ENCODE results near the gene RAB40B.

The RAB40B gene

DNA sequence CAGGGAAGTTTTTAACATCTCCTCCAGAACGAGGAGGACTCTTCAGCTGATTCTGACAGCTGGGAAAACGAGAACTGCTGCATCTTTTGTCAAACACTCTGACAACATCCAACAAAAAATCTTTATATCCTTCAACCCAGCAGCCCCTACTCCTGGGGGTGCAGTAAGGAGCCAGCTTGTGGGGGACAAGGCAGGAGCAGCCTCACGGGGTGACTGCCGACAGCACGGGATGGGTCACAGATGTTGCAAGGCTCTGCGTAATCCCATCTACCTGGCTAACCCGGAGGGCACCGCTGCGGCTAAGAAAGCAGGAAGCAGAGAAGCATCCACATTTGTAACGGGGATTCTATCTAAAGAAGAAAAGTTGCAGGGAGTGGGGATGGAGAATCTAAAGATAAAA is 78.9 kb downstream of the RAB40B start:
- no peak for DNase-seq (ENCODE audit: low read depth in 2 of 2, low spot score in 1 of 2)

DNA sequence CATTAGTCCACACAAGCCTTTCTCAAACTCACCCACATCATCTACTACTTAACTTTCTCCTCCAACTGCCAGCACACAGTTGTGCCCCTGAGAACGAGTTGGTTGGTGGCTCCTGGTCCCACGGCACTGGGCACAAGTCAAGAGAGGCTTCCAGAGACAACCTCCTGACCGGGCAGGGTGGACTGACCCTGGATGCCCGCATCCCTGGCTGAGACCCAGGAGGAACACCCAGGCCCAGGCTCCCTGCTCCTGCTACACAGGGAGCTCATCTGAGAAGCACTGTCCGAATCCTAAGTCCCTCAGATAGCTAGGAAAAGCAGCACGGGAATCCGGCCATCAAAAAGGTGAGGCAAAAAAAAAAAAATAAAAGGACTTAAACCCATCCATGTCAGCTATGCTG is 79.3 kb downstream of the RAB40B start:
- no peak for DNase-seq (ENCODE audit: low read depth in 2 of 2, low spot score in 1 of 2)

DNA sequence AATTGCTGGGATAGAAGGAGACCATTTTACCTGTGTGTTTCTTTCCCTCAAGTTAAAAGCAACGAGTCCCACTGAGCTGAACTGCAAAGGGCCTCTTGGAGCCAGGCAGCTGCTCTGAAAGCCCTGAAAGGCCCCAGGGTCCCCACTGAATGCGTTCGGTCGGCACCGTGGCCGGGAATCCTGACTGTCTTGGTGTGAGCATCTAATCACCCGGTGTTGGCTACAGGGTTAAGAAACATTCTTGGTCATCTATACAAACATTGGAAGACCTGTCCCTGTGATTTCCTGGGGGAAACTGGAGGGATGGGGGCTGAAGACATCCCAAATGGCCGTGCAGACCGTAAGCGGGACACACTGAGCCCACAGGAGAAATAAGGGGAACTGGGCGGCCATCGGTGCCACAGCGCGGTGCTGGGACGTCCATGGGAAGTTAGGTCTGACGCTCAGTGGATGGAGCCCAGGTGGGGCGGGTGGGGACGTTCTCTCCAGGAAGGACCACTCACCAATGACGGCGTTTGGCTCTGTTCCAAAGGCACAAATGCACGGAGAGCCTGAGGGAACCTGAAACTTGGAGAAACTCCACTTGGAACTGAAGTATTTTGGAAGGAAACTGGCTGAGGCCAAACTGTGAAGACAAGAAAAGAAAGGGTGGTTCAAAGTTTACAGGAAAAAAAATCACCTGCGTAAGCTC is 82.3 kb downstream of the RAB40B start:
- no peak for DNase-seq (ENCODE audit: low read depth in 2 of 2, low spot score in 1 of 2)

DNA sequence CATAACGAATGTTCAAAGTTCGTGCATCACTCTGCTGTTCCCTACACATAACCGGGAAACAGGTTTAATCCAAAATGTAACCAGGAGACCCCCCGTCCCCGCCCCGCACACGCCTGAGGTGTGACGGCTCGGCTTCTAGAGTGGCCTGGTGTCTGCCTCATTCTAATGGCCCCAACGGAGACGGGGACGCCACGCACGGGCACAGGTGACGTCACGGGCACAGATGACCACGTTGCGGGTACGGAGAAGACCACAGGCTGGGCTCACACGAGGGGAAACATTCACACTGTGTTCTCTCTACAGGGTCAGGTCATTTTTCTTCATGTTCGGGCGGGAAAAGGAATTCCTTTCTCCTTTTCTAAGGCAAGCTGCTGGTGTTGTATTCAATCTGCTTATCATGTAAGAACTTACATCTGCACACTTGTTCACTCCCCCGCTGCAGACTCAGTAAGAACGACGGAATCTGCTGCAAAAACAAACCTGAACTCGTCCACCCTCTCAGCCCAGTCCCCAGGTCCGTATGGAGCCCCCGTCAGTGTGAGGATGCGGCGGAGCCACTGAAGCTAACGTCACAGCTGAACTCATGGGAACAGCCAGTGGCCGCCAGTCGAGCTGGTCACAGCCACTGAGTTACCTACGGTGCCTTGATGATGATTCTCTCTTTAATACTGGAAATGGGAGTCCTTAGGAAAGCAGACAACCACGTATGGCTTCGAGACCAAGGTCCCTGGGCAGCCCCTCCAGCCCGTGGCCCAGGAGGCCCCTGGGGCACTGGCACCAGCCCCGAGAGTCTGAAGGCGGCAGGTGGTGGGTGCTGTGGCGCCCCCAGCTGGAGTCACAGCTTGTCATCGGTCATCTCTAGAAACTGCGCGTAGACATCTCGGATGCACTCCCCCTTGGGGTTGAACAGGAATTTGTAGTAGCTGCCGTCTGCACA is 83.1 kb downstream of the RAB40B start:
- DNase-seq (ENCODE audit: low read depth in 2 of 2, low spot score in 1 of 2), result no peak

DNA sequence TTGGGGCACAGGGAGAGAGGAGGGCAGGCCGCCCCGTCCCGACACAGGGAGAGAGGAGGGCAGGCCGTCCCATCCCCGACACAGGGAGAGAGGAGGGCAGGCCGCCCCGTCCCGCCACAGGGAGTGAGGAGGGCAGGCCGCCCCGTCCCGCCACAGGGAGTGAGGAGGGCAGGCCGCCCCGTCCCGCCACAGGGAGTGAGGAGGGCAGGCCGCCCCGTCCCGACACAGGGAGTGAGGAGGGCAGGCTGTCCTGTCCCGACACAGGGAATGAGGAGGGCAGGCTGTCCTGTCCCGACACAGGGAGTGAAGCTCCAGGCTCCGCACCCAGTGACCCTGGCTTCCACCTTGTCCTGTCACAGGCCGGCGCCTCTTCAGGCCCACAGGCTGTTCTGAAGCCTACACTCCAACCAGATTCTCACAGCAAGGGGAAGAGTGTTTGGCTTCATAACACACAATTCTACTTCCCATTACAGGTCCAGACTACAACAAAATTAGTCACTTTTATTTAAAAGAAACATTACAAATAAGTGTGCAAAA is 84.3 kb downstream of the RAB40B start:
- DNase-seq (ENCODE audit: low read depth in 2 of 2, low spot score in 1 of 2), result no peak

DNA sequence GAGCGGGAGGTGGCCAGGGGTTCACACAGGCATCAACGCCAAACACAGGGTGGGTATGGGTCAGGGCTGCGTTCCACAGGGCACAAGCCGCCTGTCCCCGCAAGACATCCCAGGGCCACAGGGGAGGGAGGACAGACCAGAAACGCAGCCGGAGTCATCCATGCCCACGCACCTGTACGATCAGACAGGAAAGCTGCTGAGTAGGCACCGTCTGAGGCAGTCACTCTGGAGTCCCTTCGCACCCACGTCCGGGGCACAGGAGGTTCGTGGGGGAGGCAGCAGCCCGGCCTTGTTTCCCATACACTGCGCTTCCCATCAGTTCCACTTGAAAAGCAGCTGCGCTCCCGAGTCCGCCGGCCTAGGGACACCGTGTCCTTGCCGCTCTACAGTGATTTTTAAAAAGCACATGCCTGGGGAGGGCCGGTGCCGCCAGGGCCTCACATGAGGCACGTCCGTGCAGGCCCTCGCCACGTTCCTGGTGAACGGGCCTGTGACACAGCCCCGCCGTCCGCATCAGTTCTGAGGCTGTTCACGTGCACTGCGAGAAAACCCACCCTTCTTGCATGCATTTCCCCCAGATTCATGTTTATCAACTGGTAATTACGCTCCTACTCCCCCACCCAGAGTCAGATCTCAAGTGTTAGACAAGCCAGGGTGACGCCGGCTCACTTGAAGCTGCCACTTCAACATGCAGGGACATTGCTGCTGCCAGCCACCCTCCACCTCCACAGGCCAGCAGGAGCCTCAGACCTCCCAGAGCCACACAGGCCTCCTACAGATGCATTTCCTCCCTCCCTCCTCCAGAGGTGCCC is 85.0 kb downstream of the RAB40B start:
- DNase-seq (ENCODE audit: low read depth in 2 of 2, low spot score in 1 of 2), result no peak

DNA sequence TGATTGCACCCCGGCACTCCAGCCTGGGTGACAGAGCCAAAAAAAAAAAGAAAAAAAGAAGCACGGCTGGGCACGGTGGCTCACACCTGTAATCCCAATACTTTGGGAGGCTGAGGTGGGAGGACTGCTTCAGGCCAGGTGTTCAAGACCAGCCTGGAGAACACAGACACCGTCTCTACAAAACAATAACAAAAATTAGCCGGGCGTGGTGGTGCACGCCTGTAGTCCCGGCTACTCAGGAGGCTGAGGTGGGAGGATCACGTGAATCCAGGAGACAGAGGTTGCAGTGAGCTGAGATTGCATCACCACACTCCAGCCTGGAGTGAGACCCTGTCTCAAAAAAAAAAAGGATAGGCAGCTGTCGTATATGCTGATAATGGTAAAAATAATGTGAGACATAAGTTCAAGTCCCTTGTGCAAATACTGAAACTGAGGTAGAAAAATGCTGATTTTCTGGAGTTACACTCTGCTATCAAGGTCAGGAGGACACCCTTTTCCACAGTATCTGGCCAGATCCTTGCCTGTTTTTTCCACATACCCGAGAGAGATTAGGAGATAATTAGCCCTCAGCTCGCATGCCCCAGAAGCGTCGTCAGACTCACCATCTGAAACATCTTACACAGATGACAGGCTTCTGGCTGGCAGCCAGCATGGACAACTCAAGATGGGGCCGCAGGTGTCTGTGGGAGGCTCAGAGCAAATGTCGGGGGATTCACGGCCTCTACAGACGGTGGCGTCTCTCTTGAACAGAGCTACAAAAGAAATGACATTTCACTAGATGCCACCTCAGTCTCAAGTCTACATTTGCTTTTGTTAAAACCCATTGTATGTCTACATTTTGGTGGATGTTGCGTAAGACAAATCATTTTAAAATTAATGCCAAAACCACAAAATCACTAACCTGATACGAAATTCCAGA is 87.1 kb downstream of the RAB40B start:
- DNase-seq (ENCODE audit: low read depth in 2 of 2, low spot score in 1 of 2), result no peak

DNA sequence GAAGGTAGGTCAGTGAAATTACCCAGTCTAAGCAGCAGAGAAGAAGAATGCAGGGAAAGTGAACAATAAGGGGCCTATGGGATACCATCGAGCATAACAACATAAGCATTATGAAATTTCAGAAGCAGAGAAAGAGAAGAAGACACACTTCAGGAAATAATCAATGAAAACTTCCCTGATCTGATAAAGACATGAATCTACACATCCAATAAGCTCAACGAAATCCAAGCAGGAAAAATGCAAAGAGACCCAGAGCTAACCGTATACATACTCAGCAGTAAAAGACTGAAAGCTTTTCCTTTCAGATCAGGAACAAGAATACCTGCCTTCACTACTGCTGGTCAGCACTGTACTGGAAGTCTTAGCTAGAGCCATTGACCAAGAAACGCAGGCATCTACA is 88.8 kb downstream of the RAB40B start:
- DNase-seq (ENCODE audit: low read depth in 2 of 2, low spot score in 1 of 2), result no peak

DNA sequence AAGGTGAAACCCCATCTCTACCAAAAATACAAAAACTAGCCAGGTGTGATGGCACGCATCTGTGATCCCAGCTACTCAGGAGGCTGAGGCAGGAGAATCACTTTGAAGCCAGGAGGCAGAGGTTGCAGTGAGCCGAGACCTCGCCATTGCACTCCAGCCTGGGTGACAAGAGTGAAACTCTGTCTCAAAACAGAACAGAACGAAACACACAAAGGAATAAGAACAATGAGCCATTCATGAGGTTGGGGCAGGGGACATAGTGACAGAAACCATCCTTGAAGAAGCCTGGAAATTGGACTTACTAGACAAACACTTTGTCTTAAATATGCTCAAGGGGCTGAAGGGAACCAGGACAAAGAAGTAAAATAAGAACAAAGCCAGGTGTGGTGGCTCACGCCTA is 89.7 kb downstream of the RAB40B start:
- no peak for DNase-seq (ENCODE audit: low read depth in 2 of 2, low spot score in 1 of 2)

DNA sequence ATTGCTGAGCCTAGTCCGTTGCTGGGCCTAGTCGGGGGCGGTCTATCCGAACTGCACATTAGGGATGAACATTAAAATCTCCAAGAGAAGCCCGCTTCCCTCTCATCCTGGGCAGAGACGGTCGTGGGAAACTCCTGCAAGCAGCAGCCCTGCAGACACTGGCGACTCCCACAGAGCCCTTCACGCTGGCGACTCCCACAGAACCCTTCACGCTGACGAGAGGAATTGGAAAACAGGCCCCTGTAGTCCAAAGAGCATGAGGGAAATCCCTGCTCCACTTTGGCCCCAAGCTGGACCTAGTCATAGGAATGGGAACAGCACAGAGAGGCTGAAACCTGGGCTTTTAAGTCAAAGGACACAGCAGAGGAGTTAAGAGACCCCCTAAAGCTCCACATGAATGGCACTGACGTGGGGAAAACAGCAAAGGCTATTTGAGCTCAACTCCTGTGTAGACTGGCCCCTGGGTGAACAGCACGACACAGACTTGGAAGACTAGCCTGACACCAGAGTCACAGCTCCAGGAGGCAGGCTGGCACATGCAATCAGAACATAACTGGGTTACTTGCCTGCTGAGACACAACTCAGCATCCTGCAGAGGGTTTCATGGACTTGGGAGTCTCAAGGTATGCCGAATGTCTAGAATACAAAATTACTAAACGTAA is 92.4 kb downstream of the RAB40B start:
- DNase-seq (ENCODE audit: low read depth in 2 of 2, low spot score in 1 of 2), result no peak
